HepG2 (cell line): Measurements from ENCODE around the gene TLNRD1. TPM values are rescaled to one million over a fixed set of nuclear protein-coding genes. Genes with fewer than 3 reads are reported as not detected.
A peak's percentile ranks its signal among the peaks of the same experiment; 100 is the strongest.

Experiments used
- ZMAT3 ChIP-seq: sonication (generic); formaldehyde crosslinking; conservative IDR thresholded peaks from 2 replicates; pipeline ENCODE4 v1.7.0; 2021; ENCODE audit warnings: missing genetic modification reagents
- ZNF281 ChIP-seq: sonication (generic); formaldehyde crosslinking; IDR thresholded peaks from 2 replicates; pipeline ENCODE4 v1.4.0; 2020; ENCODE audit warnings: missing genetic modification reagents, borderline replicate concordance
- ZNF407 ChIP-seq: sonication (generic); formaldehyde crosslinking; IDR thresholded peaks from one replicate; pipeline ENCODE4 v1.5.1; 2020; ENCODE audit warnings: mild to moderate bottlenecking, missing genetic modification reagents; ENCODE audit errors: not compliant biosample characterization
- ZNF512B ChIP-seq: sonication (generic); formaldehyde crosslinking; IDR thresholded peaks from 2 replicates; pipeline ENCODE4 v1.5.1; 2020; ENCODE audit warnings: missing genetic modification reagents, mild to moderate bottlenecking, borderline replicate concordance
- ZNF563 ChIP-seq: sonication (generic); formaldehyde crosslinking; IDR thresholded peaks from 2 replicates; pipeline ENCODE4 v1.8.0; 2022; ENCODE audit warnings: mild to moderate bottlenecking, moderate library complexity, missing genetic modification reagents
- ZNF644 ChIP-seq: IDR thresholded peaks from 2 replicates; pipeline ENCODE4 v1.6.1; 2016; ENCODE audit warnings: low read depth
- ZNF660 ChIP-seq: sonication (generic); formaldehyde crosslinking; IDR thresholded peaks from 2 replicates; pipeline ENCODE4 v1.5.1; 2020; ENCODE audit warnings: mild to moderate bottlenecking, low read depth, missing genetic modification reagents, borderline replicate concordance
- polyA plus RNA-seq, 8 experiments: library from polyadenylated mRNA; depleted of rRNA in 3 of 8; stranded (reverse) in 7 of 8; unstranded in 1 of 8; fragments of >200 nt; fragmentation: Illumina TruSeq in 4 of 8; extraction: Trizol in 4 of 8; gene quantifications; 2 replicates each; pipeline versions ENCODE4 v1.2.1 to v1.2.3, GENCODE V29; 2011 to 2016; ENCODE audit warnings: low read depth in 4 of 8, missing spikeins in 1 of 8, mixed read lengths in 1 of 8; ENCODE audit not compliant: insufficient read depth in 1 of 8
- total RNA-seq, 5 experiments: library from RNA; depleted of rRNA; stranded (reverse); fragments of >200 nt; fragmentation: Illumina TruSeq; extraction: Trizol; gene quantifications; 2 replicates each; pipeline ENCODE4 v1.2.3, GENCODE V29; 2016; ENCODE audit warnings: low read depth in 1 of 5
- TF ChIP-seq, protein P1 (sequence below): sonication (generic); formaldehyde crosslinking; IDR thresholded peaks from 2 replicates; pipeline ENCODE4 v1.4.0; 2020; ENCODE audit warnings: missing genetic modification reagents
- TF ChIP-seq, protein P2 (sequence below): IDR thresholded peaks from 2 replicates; pipeline ENCODE4 v1.6.1; 2016; ENCODE audit warnings: missing genetic modification reagents, missing compliant biosample characterization
- TF ChIP-seq, protein P3 (sequence below): sonication (generic); formaldehyde crosslinking; IDR thresholded peaks from 2 replicates; pipeline ENCODE4 v1.4.0; 2020; ENCODE audit warnings: missing genetic modification reagents

Gene TLNRD1
- total and polyA plus RNA-seq, 2 of the 13 experiments (the other 11 are each of a cell fraction or from before 2014, with no cell fraction given) = 3.4 to 5.3 TPM

GRCh38 chr15:81000624-81001151, at the start of gene TLNRD1 (continued):
- TF ChIP-seq, protein P1, sequence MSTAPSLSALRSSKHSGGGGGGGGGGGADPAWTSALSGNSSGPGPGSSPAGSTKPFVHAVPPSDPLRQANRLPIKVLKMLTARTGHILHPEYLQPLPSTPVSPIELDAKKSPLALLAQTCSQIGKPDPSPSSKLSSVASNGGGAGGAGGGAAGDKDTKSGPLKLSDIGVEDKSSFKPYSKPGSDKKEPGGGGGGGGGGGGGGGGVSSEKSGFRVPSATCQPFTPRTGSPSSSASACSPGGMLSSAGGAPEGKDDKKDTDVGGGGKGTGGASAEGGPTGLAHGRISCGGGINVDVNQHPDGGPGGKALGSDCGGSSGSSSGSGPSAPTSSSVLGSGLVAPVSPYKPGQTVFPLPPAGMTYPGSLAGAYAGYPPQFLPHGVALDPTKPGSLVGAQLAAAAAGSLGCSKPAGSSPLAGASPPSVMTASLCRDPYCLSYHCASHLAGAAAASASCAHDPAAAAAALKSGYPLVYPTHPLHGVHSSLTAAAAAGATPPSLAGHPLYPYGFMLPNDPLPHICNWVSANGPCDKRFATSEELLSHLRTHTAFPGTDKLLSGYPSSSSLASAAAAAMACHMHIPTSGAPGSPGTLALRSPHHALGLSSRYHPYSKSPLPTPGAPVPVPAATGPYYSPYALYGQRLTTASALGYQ (CRISPR knock-in tag) = no peak
- TF ChIP-seq ZNF563 (CRISPR knock-in tag) = peak; percentile 69
- TF ChIP-seq ZNF660 (CRISPR knock-in tag) = no peak
- TF ChIP-seq, protein P2, sequence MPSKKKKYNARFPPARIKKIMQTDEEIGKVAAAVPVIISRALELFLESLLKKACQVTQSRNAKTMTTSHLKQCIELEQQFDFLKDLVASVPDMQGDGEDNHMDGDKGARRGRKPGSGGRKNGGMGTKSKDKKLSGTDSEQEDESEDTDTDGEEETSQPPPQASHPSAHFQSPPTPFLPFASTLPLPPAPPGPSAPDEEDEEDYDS (CRISPR knock-in tag) = peak; percentile 93
- no peak; the same call in 1 of the 2 replicates for TF ChIP-seq ZNF512B (CRISPR knock-in tag)
- no peak for TF ChIP-seq ZMAT3
- TF ChIP-seq, protein P3, sequence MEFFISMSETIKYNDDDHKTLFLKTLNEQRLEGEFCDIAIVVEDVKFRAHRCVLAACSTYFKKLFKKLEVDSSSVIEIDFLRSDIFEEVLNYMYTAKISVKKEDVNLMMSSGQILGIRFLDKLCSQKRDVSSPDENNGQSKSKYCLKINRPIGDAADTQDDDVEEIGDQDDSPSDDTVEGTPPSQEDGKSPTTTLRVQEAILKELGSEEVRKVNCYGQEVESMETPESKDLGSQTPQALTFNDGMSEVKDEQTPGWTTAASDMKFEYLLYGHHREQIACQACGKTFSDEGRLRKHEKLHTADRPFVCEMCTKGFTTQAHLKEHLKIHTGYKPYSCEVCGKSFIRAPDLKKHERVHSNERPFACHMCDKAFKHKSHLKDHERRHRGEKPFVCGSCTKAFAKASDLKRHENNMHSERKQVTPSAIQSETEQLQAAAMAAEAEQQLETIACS = peak; percentile 34; the same call in 1 of the 2 replicates
- TF ChIP-seq ZNF281 (CRISPR knock-in tag) = peak; percentile 49; the same call in 1 of the 2 replicates
- TF ChIP-seq ZNF407 (CRISPR knock-in tag) = peak; percentile 53
- no peak for TF ChIP-seq ZNF644 (CRISPR knock-in tag)
